Breast epithelium (tissue), 3 donors: ENCODE data around the gene COTL1.

Experiments used
- CTCF ChIP-seq, 3 donors: fragments of 450-650 bp; IDR thresholded peaks; one replicate each; pipeline ENCODE4 v1.5.1; 2016 to 2017; ENCODE audit warnings: antibody characterized with exemption in 3 of 3, mild to moderate bottlenecking in 3 of 3, moderate library complexity in 3 of 3
- POLR2AphosphoS5 ChIP-seq, 3 donors: sonication (generic); formaldehyde crosslinking; IDR thresholded peaks; one replicate each; pipeline ENCODE4 v1.6.1; 2017; ENCODE audit warnings: antibody characterized with exemption in 3 of 3

GRCh38 chr16:84529607-84530006 lies 88.3 kb downstream of the COTL1 start:
- no peak for TF ChIP-seq CTCF (IDR thresholded peaks at IDR 0.05)
- TF ChIP-seq POLR2AphosphoS5 (IDR thresholded peaks at IDR 0.05) = no peak
